DMS 273 (cell line): Measurements from ENCODE around the gene NOC3L.
"Not testable (repeated sequence)": the region's sequence is repeated elsewhere in the genome, so short reads cannot be mapped to it uniquely, and the experiment has no call there.

Experiments used
- DNase-seq: peaks from one replicate; lab custom pipeline; 2025; ENCODE audit not compliant: unreplicated experiment; lab: John Stamatoyannopoulos, UW

Gene NOC3L

DNA sequence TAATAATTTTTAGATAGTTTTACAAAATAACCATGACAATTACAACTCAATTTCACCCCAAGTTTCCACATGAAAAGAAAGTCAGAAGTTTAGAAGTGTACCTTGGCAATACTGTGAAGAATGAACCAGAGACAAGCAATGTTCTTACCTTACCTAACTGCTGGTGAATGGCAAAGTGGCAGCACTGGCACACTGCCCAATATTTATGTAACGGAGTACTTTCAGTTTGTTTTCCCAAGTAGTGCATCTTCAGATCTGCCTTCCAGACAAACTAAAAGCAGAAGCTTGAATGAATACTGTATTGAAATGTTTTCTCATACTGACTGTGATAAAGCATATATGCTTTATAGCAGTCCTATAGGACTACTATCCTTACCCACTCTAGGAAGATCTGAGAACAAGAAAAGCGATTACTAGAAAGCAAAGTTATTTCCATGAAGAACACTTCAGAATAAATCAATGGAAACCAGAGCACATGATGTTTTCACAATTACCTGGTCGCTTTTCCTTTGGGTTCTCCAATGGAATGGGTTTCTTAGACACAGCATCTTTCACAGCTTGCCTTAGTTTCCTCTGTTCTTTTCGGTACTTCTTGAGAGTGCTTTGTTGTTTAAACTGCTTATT, 1.5 kb downstream of the NOC3L start:
- peak; percentile 43 for DNase-seq

DNA sequence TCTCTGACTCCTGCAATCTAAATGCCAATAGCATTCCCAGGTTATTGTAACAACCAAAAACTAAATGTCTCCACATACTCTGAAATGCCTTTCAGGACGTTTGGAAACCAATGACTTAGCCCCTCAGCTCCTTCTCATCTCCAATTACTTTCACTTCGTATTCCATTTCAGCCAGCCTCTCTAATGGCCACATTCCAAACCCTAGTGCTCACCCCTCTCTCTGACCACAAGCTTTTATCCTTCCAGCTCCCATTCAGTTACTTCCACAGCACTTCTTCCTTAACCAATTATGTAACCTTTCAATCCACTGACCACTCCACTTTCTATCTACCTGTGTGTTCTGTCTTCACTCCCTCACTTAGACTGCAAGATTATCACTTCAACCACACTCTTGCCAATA, 4.3 kb downstream of the NOC3L start:
- DNase-seq, result no peak

DNA sequence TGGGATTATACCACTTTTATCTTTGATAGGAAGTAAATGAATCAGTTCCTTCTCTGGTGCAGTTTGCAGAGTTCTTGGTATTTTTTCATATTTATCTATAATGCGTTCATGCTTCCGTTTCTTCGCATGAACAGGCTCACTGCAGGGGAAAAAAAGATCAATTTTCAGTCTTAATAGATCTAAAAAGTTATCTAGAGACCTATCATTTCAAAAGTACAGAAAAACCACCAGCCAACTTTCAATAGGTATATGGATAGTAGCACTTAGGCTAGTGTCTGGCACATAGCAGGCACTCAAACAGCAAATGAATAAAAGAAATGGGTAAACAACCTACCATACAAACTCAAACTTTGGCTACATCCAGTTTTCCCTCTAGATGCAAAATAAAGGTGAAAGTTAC, 5.5 kb downstream of the NOC3L start:
- no peak for DNase-seq

DNA sequence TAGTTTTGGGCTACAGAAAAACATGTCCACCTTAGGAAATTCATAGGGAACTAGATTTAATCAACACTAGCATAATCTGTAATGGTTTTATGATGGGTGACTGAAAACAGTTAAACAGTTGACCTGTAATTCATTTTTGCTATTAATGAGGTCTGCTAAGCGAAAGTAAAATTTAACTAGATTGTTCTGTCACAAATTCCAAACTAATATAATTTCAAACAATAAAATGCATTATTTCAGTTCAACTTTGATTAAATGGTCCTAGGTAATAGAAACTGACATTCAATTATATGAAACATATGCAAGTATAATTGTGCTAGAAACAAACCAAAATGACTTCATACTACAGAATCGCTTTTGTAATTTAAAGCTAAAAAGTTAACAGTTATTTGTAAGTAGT, 6.9 kb downstream of the NOC3L start:
- DNase-seq, result no peak

DNA sequence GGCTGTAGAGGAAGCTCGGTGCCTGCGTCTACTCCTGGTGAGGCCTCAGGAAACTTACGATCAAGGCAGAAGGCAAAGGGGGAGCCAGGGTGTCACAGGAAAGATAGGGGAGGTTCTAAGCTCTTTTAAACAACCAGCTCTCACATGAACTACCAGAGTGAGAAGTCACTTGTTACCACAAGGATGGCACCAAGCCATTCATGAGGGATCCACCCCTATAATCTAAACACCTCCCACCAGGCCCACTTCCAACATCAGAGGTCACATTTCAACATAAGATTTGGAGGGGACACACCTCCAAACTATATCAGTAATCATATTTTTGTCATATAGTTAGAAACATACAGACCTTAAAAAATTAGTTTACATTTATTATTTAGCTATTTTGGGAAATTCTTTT, 9.4 kb downstream of the NOC3L start:
- no peak for DNase-seq

DNA sequence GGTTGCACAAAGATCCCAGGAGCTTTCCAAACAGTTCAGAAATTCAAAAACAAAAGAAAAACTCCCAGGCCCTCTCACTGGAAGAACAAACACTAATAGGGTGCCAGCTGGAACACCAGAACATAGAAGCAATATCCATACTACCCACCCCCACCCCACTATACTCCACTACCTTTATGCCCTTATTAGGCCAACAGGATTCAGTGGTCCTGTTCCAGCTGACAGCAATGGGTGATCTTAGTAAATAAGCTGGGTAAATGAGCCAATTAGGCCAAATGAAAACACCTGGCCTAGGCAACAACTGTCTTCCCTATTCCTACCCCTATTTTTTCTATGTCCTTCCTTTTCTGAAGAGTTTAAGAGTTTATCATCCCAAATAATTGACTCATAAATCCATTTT, 11.7 kb downstream of the NOC3L start:
- peak; percentile 21 for DNase-seq

DNA sequence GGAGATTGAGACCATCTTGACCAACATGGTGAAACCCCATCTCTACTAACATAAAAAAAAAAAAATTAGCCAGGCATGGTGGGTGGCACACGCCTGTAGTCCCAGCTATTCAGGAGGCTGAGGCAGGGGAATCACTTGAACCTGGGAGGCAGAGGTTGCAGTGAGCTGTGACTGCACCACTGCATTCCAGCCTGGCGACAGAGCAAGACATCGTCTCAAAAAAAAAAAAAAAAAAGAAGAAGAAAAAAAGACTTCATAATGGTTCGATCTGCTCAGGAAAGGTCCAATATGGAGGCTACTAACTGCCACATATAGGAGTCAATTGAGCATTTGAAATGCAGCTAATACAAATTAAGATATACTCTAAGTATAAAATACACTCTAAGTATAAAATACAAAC, 12.2 kb downstream of the NOC3L start:
- not testable (repeated sequence) for DNase-seq

DNA sequence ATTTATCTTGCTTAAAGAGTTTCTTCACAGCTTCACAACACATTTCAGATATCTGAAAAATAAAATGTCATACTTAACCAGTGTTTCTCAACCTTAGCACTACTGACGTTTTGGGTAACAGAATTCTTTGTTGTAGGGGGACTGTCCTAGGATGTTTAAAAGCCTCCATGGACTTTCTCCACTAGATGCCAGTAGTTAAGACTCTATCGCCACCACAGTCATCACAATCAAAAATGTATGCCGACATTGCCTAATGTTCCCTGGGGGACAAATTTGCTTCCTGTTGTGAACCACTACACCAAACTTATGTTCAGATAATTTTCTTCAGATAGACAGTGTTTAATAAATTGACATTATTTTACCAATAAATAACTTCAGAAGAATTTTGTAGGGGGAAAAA, 13.4 kb downstream of the NOC3L start:
- peak; percentile 11 for DNase-seq

DNA sequence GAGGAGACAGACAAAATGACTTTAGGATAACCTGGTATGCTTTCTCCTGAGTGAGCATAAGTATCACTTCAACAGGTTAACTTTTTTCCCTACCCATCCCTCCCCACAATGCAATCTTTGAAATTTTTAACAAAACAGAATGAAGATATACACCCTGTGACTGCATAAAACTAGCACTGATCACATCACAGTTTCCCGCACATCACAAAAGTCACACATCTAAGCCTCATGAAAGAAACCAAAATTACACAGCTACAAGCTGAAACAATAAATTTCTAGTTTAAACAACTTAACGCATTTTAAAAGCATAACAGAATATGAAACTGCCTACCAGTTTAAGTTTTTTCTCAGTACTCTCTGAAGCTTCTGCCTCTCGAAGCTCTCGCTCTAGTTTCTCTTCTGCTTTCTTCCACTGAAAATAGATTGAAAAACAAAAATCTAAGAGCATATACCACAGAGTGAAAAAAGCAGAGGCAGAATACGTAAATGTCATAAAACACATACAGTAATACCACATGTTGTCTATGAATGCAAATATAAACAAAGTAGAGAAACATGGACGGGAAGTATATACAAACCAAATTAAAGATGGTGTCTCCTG, 18.1 kb downstream of the NOC3L start:
- no peak for DNase-seq

DNA sequence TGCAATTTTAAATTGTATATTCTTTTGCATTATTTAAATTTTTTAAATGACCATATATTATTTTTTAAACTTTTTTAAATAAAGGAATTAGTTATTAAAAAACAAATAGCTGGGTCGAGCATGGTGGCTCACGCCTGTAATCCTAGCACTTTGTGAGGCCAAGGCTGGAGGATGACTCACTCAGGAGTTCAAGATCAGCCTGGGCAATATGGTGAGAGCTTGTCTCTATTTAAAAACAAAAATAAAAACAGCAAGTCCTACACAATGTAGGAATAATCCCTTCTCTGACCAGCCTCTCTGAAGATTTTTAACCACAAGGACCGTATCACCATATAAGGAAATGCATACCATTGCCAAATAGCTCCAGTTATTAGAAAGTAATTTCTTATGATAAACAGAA, 19.6 kb downstream of the NOC3L start:
- DNase-seq, result no peak

DNA sequence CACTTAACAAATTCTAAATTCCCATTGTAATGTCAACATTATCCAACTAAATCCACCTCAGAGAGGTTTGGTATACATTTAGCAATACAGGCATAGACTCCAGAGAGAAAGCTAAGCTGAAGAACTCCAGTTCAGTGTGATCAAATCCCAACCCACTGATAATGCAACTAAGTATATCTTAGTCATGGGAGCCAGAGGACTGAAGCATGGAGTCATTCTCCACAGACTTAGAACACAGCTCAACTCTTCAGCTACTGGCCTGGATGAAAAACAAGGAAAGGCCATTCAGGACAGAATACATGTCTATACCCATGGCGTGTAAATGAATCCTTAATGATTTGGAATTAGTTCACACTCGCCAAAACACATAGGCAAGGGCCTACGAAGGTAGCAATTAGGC, 27.9 kb downstream of the NOC3L start:
- DNase-seq, result no peak

DNA sequence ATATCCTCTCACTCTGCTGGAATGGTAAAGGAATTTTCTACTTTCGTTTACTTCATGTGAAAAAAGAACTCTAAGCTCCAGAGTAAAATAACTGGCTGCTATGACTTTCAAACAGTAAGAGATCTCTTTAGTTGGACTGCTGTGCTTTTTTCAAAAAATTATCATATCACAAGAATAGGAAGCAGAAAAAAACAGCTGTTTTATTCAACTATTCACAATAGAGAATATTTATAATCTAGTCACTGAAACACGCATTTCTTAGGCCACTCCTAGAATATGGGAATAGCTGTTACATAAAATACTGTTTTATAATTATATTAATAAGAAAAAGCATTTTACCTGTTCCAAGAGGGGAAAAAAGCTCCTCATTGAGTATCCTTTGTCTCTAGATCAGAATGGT, 29.7 kb downstream of the NOC3L start:
- DNase-seq, result no peak

DNA sequence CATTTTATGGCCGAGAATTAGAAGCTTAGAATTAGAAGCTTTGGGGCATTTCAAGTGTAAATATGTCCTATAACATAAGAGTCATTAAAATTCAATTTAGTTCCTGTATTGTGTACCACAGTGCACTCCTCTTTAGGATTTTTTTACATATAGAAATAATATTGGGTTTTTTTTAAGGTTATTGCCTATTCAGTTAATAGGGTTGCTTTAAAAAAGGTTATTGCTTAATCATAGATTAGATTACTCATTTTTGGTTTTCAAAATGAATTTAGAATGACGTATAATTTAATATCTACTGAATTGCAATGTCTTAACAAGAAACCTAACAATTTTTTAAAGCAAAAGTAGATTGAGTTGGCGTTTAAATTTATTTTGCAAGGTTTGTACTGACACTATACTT, 34.1 kb downstream of the NOC3L start:
- no peak for DNase-seq

DNA sequence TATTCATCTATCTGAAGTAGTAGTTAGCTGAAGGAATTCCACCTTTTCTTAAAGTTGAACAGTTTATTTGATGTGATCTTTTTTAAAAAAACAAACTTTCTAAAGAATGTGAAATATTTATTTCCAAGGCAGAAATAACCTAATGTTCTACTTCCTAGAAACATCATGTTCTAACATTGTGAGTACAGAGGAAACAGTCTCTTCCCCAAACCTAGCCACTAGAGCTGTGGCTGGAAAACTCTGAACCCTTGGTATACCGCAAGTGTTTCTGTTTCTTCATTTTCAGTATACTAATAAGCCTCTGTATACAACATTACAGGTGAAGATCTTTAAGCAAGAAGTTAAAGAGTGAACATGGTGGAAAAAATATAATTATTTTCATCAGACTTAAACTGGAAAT, 35.1 kb downstream of the NOC3L start:
- DNase-seq, result no peak

DNA sequence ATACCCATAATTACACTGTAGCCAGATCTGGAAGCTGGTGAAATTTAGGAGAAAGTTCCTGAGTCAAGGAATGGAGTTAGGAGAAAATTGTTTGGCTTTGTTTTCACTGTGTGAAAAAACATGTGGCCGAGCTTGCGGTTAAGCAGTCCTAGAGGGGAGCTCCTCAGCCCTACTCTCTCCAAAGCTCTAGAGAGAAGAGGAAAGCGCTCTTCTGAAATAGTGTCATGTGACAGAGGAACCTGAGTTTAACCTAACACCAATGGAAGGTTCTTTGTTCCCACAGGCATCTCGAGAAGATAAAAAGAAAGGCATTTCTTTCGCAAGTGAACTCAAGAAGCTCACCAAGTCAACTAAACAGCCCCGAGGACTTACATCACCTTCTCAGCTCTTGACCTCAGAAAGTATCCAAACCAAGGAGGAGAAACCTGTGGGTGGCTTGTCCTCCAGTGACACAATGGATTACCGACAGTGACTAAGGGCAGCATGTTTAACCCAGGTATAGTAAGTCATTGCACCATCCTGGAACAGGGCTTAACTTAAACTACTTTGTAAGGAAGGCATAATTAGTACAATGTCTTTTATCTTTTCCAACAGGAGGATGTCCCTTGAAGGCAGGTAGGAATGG, 38.0 kb downstream of the NOC3L start:
- no peak for DNase-seq

DNA sequence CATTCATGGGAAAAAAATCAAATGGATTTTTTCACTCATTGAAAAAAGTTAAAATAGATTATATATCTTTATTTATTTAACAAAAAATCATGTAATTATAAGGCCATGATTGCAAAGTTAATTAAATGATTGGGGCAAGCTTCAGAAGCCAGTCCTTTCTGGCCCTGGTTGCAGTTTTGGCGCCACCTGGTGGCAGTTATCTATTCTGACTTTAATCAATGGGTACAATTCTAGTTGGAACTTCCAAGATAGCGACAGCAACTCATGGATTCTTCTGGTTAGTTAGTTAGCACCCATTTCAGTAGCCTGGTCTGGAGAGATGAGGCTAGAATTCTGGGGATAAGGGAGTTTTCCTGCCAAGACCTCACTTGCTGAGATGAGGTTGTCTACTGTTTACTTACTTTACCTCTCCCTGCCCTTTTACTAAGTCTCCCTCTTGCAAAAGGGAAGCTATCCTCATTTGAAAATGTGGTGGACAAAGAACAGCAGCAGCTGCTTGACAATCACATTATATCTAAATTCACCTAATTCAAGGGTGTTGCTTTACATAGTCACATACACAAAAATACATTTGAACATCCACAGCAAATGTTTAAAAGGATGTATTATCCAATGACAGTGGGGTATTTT, 42.3 kb downstream of the NOC3L start:
- peak; percentile 77 for DNase-seq

DNA sequence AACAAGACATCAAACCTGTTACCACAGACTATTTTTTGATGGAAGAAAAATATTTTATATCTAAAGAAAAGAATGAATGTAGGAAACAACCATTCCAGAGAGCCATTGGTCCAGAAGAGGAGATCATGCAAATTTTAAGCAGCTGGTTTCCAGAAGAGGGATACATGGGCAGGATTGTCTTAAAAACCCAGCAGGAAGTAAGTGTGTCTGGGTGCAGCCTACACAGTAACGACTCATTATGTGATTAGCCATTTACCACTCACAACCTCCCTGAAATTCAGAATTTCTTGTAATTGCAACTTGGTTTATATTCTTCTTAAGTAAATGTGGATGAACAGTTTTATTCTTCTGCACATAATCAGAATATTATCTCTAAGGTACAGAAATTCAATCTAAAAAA, 46.2 kb downstream of the NOC3L start:
- no peak for DNase-seq

DNA sequence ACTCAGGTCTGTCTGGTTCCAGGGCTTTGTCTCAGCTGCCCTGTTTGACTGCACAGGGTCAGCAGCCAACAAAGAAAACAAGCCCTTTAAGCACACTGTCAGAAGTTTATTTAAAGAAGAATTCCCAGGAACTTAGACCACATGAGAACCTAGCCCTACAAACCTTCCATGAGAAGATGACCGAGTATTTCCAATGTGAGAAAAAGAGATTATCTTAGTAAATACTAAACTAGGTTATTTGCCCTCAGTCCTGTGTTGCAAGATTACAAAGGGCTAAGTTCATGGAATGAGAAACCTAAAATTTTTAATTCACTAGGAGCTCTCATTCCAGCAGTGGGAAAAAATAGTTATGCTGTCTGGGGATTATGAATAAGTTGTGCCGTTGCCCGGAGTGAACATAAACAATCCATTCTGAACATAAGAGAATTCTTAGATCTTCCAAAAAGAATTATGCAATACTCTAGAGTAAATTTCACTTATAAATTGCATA, 46.7 kb downstream of the NOC3L start:
- no peak for DNase-seq

DNA sequence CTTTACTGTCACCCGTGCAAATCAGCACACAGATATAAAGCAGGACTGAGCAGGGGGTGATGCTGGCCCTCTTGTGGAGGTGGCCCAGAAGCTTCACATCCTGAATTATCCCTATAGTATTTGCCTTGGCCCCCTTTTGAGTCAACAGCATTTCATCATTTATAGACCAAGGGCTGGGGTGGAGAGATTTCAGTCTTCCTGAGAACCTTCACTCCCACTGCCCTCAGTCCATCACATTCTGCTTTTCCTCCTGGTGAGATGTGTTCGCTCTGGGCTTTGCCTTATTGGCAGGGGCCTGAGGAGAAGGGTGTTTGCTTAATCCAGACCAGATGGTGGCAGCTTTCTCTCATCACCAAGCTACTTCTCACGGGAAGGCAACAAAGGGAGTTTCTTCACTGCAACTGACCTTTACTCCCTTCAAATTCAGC, 47.7 kb downstream of the NOC3L start:
- peak; percentile 41 for DNase-seq

DNA sequence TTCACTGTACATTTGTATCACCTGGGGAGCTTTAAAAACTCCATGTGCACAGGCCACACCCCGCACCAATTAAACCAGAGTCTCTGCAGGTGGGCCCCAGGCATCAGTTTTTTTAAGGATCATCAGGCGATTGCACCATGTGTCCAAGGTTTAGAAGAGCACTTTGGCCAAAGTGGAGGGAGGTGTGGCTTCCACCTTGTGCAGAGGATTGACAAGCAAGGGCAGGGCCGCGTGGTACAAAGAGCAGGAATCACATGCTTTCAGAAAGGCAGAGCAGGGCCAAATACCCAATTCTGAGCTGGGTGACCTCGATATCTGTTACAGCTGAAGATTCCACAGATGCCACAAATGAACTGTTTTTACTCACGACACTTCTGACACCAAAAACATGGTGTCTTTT, 52.4 kb downstream of the NOC3L start:
- no peak for DNase-seq

DNA sequence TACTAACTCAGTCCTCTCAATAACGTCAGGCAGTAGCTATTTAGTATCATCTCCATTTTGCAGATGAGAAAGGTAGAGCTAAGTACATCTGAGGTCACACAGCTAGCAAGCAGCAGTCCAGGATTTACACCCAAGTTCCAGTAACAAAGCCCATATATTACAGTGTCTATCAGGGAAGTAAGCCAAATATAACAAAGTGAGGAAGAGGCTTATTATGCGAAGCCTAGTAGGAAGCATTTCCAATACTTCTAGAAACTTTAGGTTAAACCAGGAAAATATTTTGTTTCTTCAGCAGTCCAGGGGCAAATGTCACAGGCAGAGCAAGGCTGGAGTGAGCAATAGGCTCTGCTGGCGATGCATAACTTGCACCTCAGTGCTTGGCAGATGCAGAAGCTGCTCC, 53.9 kb downstream of the NOC3L start:
- DNase-seq, result no peak

DNA sequence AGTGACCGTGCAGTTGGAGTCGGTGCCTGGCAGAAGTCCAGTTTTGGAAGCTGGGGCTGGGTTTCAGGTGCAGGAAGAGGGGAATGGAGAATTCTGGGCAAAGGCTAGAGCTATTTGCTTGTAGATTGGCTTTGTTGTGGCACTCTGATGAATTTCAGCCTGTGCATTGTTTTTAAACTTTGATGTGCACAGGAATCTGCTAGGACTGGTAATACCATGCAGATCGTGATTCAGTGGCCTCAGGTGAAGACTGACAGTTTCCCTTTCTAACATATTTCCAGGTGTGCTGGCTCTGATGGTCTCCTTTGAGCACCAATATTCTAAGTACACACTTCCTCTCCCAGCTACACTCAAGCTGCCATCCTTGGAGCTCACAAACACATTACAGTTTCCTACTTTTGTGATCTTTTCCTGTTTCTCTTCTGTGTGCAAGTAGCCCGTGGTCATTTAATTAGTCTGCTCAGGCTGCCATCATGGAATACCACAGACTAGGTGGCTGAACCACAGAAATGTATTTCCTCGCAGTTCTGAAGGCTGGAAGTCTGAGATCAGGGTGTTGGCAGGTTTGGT, 55.6 kb downstream of the NOC3L start:
- no peak for DNase-seq
